Measurements from ENCODE around the gene MYO18A. TPM values are rescaled to one million over a fixed set of nuclear protein-coding genes. Genes with fewer than 3 reads are reported as not detected.
A peak's percentile ranks its signal among the peaks of the same experiment; 100 is the strongest.

Gene MYO18A
- total and polyA plus RNA-seq, 10 of the 15 experiments (the other 5 are each of a cell fraction or from before 2014, with no cell fraction given), result 2.9 to 66.0 (median 24.5) TPM

- TF ChIP-seq, protein P1, sequence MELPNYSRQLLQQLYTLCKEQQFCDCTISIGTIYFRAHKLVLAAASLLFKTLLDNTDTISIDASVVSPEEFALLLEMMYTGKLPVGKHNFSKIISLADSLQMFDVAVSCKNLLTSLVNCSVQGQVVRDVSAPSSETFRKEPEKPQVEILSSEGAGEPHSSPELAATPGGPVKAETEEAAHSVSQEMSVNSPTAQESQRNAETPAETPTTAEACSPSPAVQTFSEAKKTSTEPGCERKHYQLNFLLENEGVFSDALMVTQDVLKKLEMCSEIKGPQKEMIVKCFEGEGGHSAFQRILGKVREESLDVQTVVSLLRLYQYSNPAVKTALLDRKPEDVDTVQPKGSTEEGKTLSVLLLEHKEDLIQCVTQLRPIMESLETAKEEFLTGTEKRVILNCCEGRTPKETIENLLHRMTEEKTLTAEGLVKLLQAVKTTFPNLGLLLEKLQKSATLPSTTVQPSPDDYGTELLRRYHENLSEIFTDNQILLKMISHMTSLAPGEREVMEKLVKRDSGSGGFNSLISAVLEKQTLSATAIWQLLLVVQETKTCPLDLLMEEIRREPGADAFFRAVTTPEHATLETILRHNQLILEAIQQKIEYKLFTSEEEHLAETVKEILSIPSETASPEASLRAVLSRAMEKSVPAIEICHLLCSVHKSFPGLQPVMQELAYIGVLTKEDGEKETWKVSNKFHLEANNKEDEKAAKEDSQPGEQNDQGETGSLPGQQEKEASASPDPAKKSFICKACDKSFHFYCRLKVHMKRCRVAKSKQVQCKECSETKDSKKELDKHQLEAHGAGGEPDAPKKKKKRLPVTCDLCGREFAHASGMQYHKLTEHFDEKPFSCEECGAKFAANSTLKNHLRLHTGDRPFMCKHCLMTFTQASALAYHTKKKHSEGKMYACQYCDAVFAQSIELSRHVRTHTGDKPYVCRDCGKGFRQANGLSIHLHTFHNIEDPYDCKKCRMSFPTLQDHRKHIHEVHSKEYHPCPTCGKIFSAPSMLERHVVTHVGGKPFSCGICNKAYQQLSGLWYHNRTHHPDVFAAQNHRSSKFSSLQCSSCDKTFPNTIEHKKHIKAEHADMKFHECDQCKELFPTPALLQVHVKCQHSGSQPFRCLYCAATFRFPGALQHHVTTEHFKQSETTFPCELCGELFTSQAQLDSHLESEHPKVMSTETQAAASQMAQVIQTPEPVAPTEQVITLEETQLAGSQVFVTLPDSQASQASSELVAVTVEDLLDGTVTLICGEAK (IDR thresholded peaks at IDR 0.05; ENCODE audit: borderline replicate concordance), result peak; percentile 50
- TF ChIP-seq SMAD1 (IDR thresholded peaks at IDR 0.05; ENCODE audit: low read depth, partially characterized antibody) (no peak), SPI1 (IDR thresholded peaks at IDR 0.05; ENCODE audit: borderline replicate concordance, insufficient read depth, low read depth, low read length) (peak; percentile 73), MEF2A (IDR thresholded peaks at IDR 0.05; ENCODE audit: insufficient read depth, low read depth, low read length) (no peak), YY1 (IDR thresholded peaks at IDR 0.05; ENCODE audit: low read depth, low read length) (peak; percentile 67; the same call in 1 of the 2 replicates), DPF2 (IDR thresholded peaks at IDR 0.05) (0 out of 2 replicates have a peak, but pooled peaks have one; percentile 41), BHLHE40 (IDR thresholded peaks at IDR 0.05; ENCODE audit: borderline replicate concordance in 1 of 2, low read depth in 2 of 2, low read length in 1 of 2) (peak; percentile 22 to 67; a peak in 2 of 4 replicates), ZNF622 (IDR thresholded peaks at IDR 0.05) (no peak), BCL11A (IDR thresholded peaks at IDR 0.05; ENCODE audit: low read depth, low read length) (no peak), IKZF2 (IDR thresholded peaks at IDR 0.05) (peak; percentile 11 to 31; a peak in 1 of 4 replicates), IKZF1 (conservative IDR thresholded peaks at IDR 0.05) (peak; percentile 50; the same call in 1 of the 2 replicates), MEF2B (IDR thresholded peaks at IDR 0.05; ENCODE audit: partially characterized antibody, poor library complexity, severe bottlenecking) (peak; percentile 14), EED (IDR thresholded peaks at IDR 0.05; ENCODE audit: low read depth) (peak; percentile 64), GATAD2B (conservative IDR thresholded peaks at IDR 0.05; ENCODE audit: low read depth) (peak; percentile 48; the same call in 1 of the 2 replicates), BACH1 (IDR thresholded peaks at IDR 0.05; ENCODE audit: borderline replicate concordance) (no peak), SIN3A (IDR thresholded peaks at IDR 0.05; ENCODE audit: low read depth, low read length) (no peak; the same call in 1 of the 2 replicates), NR2C2 (IDR thresholded peaks at IDR 0.05; ENCODE audit: borderline replicate concordance, control insufficient read depth, insufficient read length, low read depth) (no peak), CBFB (IDR thresholded peaks at IDR 0.05; ENCODE audit: low read depth) (no peak)
- TF ChIP-seq, protein P2, sequence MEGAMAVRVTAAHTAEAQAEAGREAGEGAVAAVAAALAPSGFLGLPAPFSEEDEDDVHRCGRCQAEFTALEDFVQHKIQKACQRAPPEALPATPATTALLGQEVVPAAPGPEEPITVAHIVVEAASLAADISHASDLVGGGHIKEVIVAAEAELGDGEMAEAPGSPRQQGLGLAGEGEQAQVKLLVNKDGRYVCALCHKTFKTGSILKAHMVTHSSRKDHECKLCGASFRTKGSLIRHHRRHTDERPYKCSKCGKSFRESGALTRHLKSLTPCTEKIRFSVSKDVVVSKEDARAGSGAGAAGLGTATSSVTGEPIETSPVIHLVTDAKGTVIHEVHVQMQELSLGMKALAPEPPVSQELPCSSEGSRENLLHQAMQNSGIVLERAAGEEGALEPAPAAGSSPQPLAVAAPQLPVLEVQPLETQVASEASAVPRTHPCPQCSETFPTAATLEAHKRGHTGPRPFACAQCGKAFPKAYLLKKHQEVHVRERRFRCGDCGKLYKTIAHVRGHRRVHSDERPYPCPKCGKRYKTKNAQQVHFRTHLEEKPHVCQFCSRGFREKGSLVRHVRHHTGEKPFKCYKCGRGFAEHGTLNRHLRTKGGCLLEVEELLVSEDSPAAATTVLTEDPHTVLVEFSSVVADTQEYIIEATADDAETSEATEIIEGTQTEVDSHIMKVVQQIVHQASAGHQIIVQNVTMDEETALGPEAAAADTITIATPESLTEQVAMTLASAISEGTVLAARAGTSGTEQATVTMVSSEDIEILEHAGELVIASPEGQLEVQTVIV (IDR thresholded peaks at IDR 0.05; ENCODE audit: borderline replicate concordance, partially characterized antibody), result no peak
- TF ChIP-seq, protein P3, sequence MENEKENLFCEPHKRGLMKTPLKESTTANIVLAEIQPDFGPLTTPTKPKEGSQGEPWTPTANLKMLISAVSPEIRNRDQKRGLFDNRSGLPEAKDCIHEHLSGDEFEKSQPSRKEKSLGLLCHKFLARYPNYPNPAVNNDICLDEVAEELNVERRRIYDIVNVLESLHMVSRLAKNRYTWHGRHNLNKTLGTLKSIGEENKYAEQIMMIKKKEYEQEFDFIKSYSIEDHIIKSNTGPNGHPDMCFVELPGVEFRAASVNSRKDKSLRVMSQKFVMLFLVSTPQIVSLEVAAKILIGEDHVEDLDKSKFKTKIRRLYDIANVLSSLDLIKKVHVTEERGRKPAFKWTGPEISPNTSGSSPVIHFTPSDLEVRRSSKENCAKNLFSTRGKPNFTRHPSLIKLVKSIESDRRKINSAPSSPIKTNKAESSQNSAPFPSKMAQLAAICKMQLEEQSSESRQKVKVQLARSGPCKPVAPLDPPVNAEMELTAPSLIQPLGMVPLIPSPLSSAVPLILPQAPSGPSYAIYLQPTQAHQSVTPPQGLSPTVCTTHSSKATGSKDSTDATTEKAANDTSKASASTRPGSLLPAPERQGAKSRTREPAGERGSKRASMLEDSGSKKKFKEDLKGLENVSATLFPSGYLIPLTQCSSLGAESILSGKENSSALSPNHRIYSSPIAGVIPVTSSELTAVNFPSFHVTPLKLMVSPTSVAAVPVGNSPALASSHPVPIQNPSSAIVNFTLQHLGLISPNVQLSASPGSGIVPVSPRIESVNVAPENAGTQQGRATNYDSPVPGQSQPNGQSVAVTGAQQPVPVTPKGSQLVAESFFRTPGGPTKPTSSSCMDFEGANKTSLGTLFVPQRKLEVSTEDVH (IDR thresholded peaks at IDR 0.05; ENCODE audit: low read depth, partially characterized antibody), result no peak
Measured at GRCh38 chr17:29138971-29139691, 41.1 kb downstream of the MYO18A start (continued).

Data from GM12878 (cell line).